Measurements from ENCODE around the gene BEST2.

BEST2 gene

GRCh38 chr19:12769689-12770088 is 18.1 kb downstream of the BEST2 start:
- TF ChIP-seq CTCF (IDR thresholded peaks at IDR 0.05; ENCODE audit: unreplicated experiment in 3 of 3), result no peak
- Mint-ChIP-seq H3K27me3 (ENCODE audit: low read depth) (peaks cover 4% of the 10 kb centered on the region), H3K36me3 (ENCODE audit: low read depth) (peaks cover 13% of the 10 kb centered on the region), H3K4me3 (peak overlapping the region; percentile 1 to 23 (median 17)), H3K27ac (peak overlapping the region in 1 of 3 experiments; percentile 38), H3K9me3 (no peaks in the 10 kb centered on the region), H3K4me1 (peaks cover 17% of the 10 kb centered on the region)

- H3K27me3 Mint-ChIP-seq (ENCODE audit: low read depth), result peaks cover 4% of the 10 kb centered on the region
- H3K9me3 Mint-ChIP-seq, result no peaks in the 10 kb centered on the region
- TF ChIP-seq CTCF (IDR thresholded peaks at IDR 0.05; ENCODE audit: unreplicated experiment in 3 of 3), result no peak
- peaks cover 17% of the 10 kb centered on the region for H3K4me1 Mint-ChIP-seq
- H3K27ac Mint-ChIP-seq, result no peak overlapping the region
- peaks cover 4% of the 10 kb centered on the region for H3K36me3 Mint-ChIP-seq (ENCODE audit: low read depth)
- H3K4me3 Mint-ChIP-seq, result no peak overlapping the region
These were observed 19.3 kb downstream of the BEST2 start for GRCh38 chr19:12770922-12771321.

DNA sequence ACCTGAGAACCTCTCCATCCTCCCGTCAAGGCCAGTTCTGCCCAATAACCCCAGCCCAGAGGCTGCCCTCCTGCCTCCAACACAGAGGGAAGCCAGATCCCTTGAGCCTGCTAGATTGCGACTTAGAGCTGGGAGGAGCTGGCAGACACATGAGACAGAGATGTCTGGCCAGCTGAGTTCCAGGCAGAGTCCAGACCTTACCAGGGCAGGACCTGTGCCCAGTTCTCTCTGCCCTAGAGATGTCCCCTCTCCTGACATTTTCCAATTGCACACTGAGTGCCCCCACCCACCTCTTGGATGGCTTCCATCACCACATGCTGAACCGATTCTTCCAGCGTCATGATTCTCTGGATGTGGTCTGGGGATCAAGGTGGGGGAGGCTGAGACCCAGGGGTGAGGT is 20.7 kb downstream of the BEST2 start:
- no peaks in the 10 kb centered on the region for H3K36me3 Mint-ChIP-seq (ENCODE audit: low read depth)
- H3K27me3 Mint-ChIP-seq (ENCODE audit: low read depth), result peaks cover 4% of the 10 kb centered on the region

DNA sequence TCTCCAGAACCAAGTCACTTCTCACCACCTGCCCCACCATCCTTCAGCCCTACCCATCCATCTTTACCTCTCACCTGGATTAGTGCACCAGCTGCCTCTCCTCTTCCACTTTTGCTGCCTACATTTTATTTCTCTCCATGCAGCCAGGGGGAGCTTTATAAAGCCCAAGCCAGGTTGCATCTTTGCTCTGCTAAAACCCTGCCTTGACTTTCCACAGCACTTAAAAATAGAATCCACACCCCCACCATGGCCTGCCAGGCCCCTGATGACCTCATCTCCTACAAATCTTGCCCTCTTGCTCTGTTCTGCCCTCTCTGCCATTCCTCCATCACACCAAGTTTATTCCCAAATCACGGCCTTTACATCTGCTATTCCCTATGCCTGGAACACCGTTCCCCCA is 22.0 kb downstream of the BEST2 start:
- peak overlapping the region; percentile 58 to 76 (median 72) for H3K4me3 Mint-ChIP-seq
- peak in 2 of 3 experiments; percentile 21 to 27 for TF ChIP-seq CTCF (IDR thresholded peaks at IDR 0.05; ENCODE audit: unreplicated experiment in 3 of 3)
- H3K36me3 Mint-ChIP-seq (ENCODE audit: low read depth), result no peaks in the 10 kb centered on the region
- H3K4me1 Mint-ChIP-seq, result peaks cover 27% of the 10 kb centered on the region
- peak overlapping the region in 2 of 3 experiments; percentile 34 to 45 for H3K27ac Mint-ChIP-seq
- H3K27me3 Mint-ChIP-seq (ENCODE audit: low read depth), result peaks cover 4% of the 10 kb centered on the region
- H3K9me3 Mint-ChIP-seq, result no peaks in the 10 kb centered on the region

More for the DNA sequence above, 20.7 kb downstream of the BEST2 start:
- Mint-ChIP-seq H3K9me3 (no peaks in the 10 kb centered on the region), H3K27ac (no peak overlapping the region), H3K4me3 (no peak overlapping the region), H3K4me1 (peaks cover 19% of the 10 kb centered on the region)
- TF ChIP-seq CTCF (IDR thresholded peaks at IDR 0.05; ENCODE audit: unreplicated experiment in 3 of 3), result no peak

DNA sequence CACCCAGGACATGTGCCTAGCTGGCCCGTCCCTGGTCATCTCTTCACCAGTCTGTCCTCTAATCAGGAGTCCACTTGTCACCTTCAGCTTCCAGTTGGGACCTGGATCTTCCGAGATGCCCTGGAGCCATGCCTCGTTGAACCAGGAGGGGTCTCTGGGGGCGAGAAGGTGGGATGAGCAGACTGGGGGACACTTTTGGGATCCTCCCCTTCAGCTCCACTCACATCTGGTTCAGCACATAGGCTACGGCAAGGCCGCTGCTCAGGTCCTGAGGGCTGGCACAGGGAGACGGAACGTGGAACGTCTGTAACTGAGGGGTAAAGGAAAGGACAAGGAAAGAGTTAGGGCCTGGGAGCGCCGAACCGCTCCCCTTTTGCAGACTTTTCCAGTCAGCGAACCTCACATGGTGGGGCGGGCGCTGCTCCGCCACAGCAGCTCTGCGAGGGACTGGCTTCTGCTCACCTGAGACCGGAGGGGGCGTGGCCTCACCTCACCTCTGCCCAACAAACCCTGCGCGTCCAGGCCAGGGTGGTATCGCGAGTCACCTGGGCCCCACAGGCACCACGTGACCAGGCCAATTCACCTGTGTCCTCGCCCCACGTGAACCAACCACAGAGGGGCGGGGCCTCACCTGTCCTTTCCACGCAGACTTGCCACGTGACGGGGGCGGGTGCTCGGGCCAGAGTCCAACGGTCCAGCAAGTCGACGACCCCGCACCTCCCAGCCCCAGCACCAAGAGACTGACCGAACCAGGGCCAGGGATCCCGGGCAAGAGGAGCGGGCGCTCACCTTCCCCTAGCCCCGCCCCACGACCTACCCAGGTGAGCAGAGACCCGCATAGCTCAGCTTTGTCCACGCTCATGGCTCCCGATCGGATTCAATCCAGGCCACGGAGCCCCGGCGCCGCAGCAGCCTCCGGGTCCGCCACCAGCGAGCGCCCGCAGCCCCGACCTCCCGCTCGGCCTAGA is 23.3 kb downstream of the BEST2 start, which contains the start of gene HOOK2:
HOOK2 (minus strand) TSS at position 965 of the 968 bp plus-strand sequence; CDS start at position 862, 103 bp downstream.
- peaks cover 4% of the 10 kb centered on the region for H3K27me3 Mint-ChIP-seq (ENCODE audit: low read depth)
- peaks cover 33% of the 10 kb centered on the region for H3K4me1 Mint-ChIP-seq
- no peaks in the 10 kb centered on the region for H3K9me3 Mint-ChIP-seq
- peak within 1 kb of the TSS in 1 of 3 experiments; percentile 96 for H3K27ac Mint-ChIP-seq
- peak within 1 kb of the TSS; percentile 83 to 85 (median 84) for H3K4me3 Mint-ChIP-seq
- no peak for TF ChIP-seq CTCF (IDR thresholded peaks at IDR 0.05; ENCODE audit: unreplicated experiment in 3 of 3)
- no peaks in the 10 kb centered on the region for H3K36me3 Mint-ChIP-seq (ENCODE audit: low read depth)

Measured in nephron (organoid).